NB4 (cell line): ENCODE data around the gene ALG8.
"Not testable (repeated sequence)": the region's sequence is repeated elsewhere in the genome, so short reads cannot be mapped to it uniquely, and the experiment has no call there.

Experiments used
- MYC ChIP-seq: IDR thresholded peaks from 2 replicates; pipeline ENCODE4 v1.6.1; 2011; ENCODE audit warnings: low read depth, low read length
- POLR2A ChIP-seq: IDR thresholded peaks from 2 replicates; pipeline ENCODE4 v1.6.1; 2011; ENCODE audit warnings: mild to moderate bottlenecking; ENCODE audit not compliant: insufficient read length; ENCODE audit errors: extremely low read depth
- TF ChIP-seq, protein P1 (sequence below): IDR thresholded peaks from one replicate; pipeline ENCODE4 v1.5.1; 2012; ENCODE audit warnings: low read depth, low read length
- TF ChIP-seq, protein P2 (sequence below): IDR thresholded peaks from 2 replicates; pipeline ENCODE4 v1.6.1; 2011; ENCODE audit warnings: low read depth, low read length

DNA sequence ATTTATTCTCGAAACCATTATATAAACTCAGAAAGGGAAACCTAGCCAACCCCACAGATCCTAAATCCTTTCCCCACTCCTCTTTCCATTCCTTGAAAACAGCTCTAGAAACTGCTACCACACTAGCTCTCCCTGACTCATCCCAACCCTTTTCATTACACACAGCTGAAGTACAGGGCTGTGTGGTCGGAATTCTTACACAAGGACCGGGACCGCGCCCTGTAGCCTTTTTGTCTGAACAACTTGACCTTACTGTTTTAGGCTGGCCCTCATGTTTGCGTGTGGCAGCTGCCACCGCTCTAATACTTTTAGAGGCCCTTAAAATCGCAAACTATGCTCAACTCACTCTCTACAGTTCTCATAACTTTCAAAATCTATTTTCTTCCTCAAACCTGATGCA lies 54.9 kb downstream of the ALG8 start:
- TF ChIP-seq, protein P1, sequence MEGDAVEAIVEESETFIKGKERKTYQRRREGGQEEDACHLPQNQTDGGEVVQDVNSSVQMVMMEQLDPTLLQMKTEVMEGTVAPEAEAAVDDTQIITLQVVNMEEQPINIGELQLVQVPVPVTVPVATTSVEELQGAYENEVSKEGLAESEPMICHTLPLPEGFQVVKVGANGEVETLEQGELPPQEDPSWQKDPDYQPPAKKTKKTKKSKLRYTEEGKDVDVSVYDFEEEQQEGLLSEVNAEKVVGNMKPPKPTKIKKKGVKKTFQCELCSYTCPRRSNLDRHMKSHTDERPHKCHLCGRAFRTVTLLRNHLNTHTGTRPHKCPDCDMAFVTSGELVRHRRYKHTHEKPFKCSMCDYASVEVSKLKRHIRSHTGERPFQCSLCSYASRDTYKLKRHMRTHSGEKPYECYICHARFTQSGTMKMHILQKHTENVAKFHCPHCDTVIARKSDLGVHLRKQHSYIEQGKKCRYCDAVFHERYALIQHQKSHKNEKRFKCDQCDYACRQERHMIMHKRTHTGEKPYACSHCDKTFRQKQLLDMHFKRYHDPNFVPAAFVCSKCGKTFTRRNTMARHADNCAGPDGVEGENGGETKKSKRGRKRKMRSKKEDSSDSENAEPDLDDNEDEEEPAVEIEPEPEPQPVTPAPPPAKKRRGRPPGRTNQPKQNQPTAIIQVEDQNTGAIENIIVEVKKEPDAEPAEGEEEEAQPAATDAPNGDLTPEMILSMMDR: not testable (repeated sequence)
- not testable (repeated sequence) for TF ChIP-seq MYC, POLR2A
- TF ChIP-seq, protein P2, sequence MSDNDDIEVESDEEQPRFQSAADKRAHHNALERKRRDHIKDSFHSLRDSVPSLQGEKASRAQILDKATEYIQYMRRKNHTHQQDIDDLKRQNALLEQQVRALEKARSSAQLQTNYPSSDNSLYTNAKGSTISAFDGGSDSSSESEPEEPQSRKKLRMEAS: not testable (repeated sequence)
